Hematopoietic multipotent progenitor cell treated with erythropoietin and hydrocortisone succinate and interleukin-3 and kit ligand, for 15 days (in vitro differentiated cells): ENCODE data around the gene SLC1A2.

Source experiments
- DNase-seq: peaks from one replicate; pipeline ENCODE4 v3.0.0-alpha.2; 2015; ENCODE audit warnings: low spot score

SLC1A2 gene

DNA sequence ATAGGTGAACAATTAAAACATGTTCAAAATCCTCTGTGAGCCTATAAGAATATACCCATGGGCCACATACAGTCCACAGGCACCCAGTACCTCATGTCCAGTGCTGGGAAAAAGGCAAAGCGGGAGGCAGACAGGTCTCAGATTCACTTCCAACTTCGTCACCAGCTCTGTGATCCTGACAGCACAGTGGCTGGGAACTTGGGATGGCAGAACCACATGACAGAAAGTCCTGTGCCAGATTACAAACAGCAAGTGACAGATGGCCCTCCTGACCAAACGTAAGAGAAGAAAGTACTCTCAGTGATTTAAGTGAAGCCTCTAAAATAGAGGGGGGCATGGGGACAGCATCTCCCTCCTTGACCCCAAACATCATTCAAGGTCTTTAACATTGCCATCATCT lies 5.8 kb downstream of the SLC1A2 start:
- no peak for DNase-seq

DNA sequence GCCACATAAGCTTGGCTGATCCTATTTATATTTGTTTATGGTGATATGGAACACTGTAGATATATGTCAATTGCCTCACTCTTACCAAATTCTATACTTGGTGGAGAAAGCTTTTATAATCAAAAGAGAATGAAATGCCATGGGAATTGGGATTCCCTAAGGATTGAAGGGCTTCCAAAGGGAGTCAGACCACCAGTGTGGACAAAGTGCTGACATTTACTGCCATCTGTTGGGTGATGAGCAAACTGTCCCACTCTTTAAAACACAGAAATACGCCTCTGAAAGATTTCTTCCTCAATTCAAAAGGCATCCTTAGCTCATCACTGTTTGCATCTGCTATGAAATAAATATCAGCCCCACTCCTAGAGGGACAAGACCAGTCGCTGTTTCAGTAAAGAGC lies 7.1 kb downstream of the SLC1A2 start:
- no peak for DNase-seq

DNA sequence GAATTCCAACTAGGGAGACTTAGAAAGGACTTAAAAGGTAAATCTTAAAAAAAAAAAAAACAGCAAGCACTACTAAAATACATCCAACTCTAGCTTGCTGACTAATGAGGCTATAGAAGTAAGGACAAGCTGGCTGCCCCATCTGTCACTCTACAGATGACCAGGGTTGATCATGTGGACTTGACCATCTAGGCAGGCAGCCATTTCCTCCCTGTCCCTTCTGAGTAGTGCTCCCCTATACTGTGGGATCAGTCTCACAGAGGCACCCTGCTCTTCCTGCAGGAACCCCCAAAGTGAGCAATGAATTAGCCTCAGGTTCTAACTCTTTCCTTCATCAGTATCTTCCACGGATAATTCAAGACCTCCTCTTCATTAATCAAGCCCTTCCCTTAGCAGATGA lies 12.3 kb downstream of the SLC1A2 start:
- no peak for DNase-seq

DNA sequence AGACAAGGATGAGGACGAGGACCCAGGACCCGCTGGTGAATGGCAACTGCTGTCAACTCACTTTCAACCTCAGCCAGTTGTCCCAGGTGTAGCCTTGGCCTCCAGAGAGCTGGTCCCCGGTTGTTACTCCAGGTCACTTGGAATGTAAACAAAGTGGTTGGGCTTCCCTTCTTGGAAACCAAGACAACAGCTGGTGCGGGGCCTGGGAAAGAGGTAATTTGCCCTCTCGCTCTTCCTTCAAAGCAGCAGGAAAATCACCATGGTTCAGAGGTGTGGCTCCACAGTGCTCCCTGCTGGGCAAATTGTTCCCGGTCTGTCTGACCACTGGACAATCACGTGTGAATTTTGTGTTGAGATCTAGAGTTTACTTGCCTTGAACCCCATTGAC lies 15.0 kb downstream of the SLC1A2 start:
- DNase-seq, result no peak

DNA sequence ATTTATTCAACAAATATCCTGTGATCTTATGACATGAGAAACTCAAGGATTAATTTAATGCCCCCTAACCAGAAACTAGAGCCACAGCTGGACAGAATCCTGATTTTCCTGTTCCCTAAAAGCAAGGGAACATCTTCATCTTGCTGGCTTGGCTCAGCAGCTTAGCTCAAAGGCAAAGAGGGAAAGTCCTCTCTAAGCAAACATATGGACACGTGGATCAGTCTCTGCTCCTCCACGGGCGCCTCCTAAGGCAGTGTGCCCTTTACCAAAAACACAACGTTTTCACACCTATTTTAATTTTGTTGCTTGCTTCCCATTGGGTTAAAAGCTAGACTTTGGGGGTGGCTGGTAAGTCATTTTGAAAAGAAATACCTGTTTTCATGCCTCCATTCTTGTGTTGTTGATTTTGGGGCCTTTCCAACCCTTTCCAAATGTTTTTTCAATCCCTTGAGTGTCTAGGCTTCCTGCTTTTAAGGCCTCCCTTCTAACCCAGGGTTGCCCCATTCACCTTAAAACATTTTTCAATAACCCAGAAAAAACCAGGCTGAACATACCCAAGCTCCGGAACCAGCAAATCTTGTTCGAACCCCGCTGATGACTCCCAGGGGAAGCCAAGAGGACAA lies 15.5 kb downstream of the SLC1A2 start:
- DNase-seq, result no peak

DNA sequence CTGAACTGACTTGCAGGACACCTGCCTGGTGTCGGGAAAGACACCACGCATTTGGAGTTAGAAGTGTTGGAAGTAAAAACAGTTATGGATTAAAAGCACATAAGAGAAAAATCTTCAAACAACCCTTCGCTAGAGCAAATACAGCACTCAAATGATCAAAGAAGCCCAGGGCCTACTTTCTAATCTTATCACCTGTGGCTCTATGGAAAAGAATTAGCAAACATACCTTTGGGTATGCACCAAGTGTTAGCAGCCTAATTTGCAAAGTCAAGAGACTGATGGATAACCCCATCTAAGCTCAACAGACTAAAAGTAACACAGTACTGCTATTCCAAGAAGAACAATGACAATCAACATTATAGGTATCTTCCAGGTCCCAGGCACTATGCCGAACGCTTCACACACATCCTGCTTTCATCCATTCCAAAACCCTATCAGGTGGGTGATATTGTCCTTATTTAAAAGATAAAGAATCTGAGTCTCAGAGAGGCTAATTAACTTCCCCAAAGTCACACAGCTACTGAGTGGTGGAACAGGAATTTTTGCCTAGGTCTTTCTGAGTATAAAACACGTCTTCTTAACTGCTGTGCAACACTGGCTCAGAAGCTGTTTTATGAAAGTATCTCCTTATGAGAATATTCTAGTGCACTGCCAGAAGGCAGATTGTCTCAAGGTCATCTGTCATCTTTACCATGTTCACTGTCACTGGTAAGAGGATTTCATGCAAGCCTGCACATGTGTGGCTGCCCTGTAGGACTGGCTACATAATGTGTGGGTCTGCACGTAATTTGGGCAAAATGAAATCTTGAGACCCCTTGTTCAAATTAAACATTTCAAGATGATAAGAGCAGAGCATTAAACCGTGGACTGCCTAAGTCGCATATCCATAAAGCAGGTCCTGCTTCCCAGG lies 16.4 kb downstream of the SLC1A2 start:
- no peak for DNase-seq

DNA sequence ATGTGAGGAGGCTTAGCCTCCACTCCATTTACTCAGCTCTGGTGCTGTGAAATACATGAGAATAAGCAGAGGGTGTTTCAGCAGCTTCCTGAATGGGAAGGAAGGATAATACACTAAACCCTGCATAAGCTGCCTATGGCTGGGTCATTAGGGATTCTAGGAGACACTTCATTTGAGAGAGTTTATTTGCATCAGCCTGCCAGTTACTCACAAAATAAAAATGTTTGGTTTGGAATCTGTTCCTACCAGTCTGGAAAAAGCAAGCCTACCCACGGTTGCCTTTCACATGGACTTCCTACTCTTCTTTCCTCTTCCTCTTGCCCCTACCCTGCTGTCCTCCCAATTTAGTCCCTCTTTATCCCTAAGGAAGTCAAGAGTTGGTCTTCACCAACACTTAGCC lies 20.5 kb downstream of the SLC1A2 start:
- no peak for DNase-seq

DNA sequence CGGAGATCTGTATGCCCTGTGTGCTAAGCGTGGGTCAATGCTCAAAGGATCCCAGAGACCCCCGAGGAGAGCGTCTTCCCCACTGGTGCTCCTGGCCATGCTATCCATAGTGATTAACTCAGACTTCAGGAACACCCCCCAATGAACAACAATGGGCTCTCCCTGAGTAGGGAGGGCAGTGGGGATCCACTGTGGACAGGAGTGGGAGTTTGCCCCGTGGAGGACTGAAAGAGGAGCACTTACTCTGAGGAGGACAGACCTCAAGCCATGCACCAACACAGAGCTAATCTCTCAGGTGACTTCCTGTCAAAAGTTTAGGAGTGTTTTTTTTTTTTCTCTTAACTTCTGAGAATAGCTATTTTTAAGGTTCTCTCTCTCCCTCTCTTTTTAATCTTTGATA lies 24.4 kb downstream of the SLC1A2 start:
- no peak for DNase-seq

DNA sequence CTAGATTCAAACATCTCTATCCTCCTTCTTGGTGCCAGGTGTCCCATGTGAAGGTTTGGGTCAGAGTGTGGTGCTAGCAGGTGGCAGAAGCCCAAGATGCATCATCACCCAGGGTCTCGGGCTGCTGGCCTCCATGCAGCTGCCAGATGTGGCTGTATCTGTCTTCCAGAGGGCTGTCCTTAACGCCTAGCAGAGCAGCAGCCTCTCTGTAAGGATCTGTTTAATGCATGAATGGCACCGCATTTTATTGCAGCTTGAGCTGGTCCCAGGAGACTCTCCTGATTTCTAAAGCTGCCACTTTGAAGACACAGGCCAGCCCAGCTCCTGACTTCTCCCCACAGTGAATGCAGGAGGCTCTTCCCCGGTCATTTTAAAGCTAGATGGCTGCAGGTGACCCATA lies 26.3 kb downstream of the SLC1A2 start:
- no peak for DNase-seq

DNA sequence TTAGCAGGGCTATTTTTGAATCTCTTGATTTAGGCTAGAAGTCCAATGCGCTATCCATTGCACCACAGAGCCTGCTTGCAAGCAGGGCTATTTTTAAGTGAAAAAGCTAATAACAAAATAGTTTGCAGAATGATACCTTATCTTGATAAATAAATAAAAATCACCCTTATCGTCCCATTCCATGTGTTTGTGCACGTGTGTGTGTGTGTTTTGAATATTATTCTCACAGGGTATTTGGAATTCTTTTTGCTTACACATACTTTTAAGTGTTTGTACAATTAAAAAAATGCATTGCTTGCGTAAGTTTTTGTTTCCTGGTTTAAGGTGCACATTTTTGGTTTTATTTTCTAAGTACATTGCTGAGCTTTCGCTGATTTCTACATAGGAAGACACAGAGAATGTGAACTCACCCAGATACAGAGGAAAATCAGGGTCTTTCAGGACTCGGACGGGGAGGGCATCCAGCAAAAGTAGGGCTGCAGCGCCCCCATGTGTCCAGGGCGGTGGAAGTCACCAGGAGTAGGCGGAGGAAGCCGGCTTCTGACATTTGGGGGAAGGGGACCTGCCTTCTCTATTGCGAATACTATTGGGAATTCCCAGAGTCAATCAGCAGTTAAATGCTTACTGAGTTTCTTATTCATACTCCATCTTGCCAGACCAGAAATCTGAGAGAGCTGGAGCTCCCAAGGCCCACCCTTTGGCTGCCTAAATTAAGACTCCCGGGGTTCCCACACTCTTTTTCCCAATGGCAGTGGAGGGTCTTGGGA lies 27.3 kb downstream of the SLC1A2 start:
- peak; percentile 27 for DNase-seq

DNA sequence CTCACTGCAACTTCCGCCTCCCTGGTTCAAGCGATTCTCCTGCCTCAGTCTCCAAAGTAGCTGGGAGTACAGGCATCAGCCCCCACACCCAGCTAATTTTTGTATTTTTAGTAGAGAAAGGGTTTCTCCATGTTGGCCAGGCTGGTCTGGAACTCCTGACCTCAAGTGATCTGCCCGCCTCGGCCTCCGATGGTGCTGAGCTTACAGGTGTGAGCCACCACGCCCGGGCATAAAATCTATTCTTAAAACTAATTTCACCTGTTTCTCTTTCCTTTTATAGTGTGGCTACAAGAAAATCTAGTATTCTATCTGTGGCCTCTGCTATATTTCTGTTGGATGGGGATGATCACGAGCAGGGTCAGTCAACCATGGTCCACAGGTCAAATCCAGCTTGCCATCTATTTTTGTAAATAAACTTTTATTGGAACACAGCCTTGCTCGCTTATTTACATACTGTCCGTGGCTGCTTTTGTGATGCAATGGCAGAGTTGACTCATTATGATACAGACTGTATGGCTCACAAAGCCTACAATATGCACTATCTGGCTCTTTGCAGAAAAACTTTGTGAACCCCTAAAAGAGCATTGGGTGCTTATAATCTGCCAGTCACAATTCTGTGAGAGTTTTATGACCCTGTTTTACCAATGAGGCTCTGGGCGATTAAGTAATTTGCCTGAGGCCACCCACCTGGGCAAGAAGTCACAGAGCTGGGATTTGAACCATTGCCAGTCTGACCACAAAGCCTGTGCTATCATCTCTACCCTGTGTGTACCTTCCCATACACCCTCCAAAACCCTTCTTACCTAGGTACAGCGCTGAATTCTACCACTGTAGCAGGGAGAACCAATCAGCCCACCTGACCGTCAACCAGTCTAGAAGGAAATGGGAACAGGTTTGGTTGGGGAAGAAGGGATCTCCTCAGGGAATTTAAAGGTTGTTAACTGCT lies 28.3 kb downstream of the SLC1A2 start:
- DNase-seq, result no peak

DNA sequence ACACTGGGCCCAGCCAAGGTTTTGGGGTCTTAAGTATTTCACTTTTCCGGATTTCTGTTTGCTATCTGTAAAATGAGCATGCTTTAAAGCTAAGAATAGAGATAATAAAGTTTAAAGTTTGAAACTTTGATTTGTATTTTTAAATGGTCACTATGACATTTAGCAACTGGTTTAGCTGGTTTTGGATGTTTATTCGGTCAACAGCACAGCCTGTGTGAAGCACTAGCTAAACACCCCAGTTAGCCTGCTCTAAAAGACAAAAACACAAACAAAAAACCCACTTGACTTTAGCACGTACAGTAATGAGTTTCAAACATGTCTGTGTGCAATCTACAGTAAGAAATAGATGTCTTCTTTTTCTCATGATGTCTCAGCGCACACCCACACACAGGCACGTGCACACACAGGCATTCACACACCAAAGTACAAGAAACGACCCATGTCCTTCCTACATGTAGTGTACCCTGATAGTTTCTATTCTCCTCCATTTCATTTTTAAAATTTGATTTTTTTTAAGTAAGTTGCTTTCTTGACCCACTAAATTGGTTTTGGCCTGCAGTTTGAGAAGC lies 29.4 kb downstream of the SLC1A2 start:
- no peak for DNase-seq

DNA sequence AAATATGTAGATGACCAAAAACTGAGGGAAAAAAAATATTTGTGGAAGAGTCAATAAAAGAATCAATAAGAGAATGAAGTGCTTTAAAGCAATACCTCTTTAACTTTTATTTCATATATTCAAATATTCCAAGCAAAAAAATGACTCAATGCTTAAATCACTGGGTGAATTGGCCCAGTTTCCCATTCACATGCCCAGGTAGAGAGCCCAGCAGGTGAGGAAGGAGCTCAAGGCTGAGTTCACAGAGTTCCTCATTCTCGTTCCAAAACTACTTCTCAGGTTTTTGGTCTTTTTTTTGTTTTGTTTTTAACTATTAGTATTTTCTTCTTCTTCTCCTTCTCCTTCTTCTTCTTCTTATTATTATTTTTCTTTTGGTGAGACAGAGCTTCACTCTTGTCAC lies 30.2 kb downstream of the SLC1A2 start:
- DNase-seq, result no peak

DNA sequence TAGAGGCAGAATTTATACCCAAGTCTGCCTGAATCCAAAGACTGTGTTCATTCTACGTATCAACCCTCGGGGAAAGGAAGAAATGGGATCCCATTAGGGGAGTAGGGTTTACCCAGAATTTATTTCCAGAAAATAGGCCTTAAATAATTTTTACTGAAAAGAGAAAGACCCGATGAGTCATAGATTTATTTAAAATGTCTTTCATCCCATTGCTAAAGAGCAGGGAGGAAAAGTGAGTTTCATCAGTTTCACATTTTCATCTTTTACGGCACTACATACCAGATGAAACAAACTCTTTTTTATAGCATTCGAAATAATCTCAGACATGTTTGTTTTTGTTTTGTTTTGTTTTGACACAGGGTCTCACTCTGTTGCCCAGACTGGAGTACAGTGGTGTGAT lies 31.3 kb downstream of the SLC1A2 start:
- DNase-seq, result no peak

DNA sequence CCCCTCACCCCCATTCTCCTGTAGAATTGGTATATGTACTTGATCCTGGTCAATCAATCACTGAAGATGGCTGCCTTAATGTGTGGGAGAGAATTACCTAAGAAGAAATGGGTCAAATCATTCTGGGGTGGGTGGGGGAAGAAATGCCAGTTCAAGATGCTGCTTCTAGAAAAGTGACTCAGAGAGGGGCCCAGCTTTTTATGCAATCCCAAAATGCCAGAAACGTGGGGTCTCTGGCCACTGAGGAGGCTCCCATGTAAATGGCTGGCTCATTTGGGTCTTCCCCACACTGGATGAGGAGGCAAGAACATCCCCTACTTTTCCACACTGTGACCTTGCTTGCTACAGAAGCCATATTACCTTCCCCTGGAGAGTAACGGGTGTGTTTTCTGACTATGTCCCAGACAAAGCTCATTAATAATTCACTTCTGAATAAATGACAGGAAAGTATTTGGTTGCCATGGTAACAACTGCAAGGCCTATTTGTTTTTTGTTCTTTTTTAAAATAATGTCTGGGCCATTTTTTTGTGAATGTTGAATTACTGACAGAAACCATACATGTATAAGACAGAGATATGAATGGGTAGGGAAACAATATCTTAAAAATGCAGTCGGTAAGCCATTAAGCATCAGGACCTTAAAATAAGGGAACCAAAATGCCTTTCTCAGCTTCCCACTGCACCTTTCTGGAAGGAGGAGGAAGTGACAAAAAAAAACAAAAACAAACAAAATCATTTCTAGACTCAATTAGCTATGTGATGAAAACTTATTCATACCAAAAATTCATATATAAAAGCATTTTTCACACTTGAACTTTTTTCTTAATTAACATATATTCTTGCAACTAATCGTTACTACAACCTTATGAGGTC lies 32.0 kb downstream of the SLC1A2 start:
- no peak for DNase-seq

DNA sequence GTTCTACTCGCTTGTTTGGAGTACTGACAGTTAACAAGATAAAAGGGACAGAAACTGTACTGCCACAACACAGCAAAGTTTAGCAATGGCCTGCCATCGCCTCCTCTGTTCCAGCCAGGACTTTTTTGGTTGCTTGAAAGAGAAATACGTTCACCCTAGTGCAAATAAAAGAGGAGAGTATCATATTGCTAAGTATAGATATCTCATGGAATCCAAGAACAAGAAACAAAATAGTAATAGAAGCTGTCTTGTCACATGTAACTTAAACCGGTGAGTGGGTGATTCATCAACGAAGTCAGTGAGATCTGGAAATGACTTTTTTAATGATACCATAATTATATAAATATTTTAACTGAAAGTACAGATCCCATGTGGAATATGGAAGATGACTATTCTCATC lies 35.4 kb downstream of the SLC1A2 start:
- DNase-seq, result no peak

DNA sequence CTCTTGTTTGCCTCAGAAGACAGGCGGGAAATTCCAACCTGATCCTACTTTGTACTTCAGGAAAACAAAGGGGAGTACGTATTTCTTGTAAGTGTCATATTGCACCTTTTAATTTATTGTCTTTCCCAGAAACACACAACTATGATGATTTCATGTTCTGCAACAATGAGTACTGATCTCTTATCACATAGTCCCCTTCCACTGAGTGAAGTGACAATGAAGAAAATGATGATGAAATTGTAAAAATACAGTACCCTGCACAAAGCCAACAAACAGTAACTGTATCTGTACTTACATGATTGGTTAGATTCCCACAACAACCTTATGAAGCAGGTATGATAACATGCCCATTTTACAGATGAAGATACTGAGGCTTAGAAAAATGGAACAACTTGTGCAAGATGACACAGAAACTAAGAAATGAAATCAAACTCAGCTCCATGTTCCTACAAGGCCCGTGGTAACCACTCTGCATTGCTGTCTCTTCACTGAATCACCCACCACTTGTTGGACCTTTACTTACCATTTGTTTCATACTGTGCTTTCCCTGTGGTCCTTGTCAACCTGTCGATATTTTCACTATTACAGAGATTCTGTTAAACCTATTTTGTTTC lies 37.5 kb downstream of the SLC1A2 start:
- DNase-seq, result no peak

DNA sequence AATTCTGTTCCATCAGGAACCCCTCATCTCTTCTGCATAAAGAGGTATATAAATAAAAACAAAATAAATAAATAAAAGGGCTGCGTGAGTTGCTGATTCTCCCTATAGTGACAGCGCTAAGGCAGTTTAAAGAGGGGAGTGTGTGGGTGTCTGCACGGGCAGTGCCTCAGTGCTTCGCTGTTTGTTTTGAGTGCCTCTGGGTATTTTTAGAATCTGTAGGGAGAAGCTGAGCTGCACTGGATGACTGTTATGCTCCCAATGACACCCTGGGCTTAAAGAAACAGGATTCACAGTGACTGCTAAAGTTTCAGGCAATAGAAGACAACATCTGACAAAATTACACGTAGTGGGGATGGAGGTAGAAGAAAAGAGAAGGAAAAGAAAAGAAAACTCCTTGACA lies 38.8 kb downstream of the SLC1A2 start:
- no peak for DNase-seq

DNA sequence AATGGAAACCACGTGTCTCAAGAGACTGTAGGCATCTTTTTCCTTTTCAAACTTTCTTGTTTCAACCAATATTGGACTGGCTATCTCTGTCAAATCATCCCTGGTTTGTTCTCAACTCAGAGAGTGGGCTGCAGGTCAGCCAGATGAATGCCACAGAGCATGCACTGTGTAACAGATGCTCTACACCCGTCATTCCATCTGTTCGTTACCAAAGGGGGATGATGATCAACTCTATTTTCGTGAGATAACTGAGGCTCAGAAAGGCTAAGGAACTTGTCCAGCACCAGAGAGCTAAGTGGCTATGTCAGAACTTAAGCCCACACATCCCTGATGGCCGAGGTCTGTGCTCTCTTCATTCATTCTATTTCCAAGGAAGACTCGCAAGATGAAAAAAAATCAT lies 42.1 kb downstream of the SLC1A2 start:
- DNase-seq, result no peak

DNA sequence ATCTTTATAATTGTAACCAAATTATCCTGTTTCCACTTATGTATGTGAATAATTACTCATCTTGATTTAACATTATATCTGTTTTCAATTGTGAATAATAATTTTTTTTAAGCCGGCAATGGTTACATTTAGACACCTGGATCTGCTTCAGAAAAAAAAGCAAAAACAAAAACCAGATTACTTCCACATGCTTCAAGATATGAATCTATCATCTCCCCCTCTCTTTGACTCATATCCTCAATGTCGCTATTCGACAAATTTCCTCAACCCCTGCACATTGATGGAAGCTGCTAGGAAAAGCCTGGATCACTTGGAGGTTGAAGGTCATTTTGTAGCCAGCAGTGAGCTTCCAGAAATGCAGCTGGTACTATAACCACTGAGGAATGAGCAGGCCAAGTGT lies 42.7 kb downstream of the SLC1A2 start:
- no peak for DNase-seq
